B cell (primary cell): ENCODE results near the gene SEL1L2.

Source experiments
- EZH2 ChIP-seq: IDR thresholded peaks from 2 replicates; pipeline ENCODE4 v1.6.1; 2012; ENCODE audit warnings: borderline replicate concordance, low read depth, mild to moderate bottlenecking, moderate library complexity, low read length; ENCODE audit not compliant: insufficient read depth, poor library complexity, severe bottlenecking
- TF ChIP-seq, protein P1 (sequence below): fragments of 200-600 bp; IDR thresholded peaks from one replicate; pipeline ENCODE4 v1.8.0; 2022; ENCODE audit warnings: antibody characterized with exemption, mild to moderate bottlenecking

DNA sequence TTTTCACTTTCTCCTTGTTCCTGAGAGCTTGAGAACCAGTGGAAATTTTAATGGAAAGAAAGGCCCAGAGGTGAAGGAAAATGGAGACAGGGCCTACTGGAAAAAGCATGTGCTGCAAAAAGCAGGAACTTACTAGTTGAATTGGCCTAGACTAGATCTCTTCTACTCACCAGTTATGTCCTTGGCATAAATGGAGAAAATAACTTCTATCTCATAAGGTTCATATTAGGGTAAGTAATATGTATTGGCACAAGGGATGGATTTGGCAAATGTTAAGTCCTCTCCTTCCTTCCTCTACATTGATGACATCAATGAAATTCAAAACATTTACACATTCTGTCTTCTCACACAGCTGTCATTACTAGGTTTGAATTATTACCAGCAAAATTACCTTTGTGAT, 131.5 kb downstream of the SEL1L2 start:
- TF ChIP-seq, protein P1, sequence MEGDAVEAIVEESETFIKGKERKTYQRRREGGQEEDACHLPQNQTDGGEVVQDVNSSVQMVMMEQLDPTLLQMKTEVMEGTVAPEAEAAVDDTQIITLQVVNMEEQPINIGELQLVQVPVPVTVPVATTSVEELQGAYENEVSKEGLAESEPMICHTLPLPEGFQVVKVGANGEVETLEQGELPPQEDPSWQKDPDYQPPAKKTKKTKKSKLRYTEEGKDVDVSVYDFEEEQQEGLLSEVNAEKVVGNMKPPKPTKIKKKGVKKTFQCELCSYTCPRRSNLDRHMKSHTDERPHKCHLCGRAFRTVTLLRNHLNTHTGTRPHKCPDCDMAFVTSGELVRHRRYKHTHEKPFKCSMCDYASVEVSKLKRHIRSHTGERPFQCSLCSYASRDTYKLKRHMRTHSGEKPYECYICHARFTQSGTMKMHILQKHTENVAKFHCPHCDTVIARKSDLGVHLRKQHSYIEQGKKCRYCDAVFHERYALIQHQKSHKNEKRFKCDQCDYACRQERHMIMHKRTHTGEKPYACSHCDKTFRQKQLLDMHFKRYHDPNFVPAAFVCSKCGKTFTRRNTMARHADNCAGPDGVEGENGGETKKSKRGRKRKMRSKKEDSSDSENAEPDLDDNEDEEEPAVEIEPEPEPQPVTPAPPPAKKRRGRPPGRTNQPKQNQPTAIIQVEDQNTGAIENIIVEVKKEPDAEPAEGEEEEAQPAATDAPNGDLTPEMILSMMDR = no peak
- TF ChIP-seq EZH2 = no peak
